ENCODE measurements around the gene ZNF333. TPM values are rescaled to one million over a fixed set of nuclear protein-coding genes. Genes with fewer than 3 reads are reported as not detected.
"Not testable (repeated sequence)": the region's sequence is repeated elsewhere in the genome, so short reads cannot be mapped to it uniquely, and the experiment has no call there.

Gene ZNF333
- total RNA-seq, 1 experiment from 2014 or later = 19.2 TPM

- DNase-seq (ENCODE audit: low spot score) = no peak
- BruUV-seq (replicated peaks) = no TSS peak
- ChIA-PET CTCF (interaction anchor here (0.6 to 0.7 kb wide), 2 partner anchors 210 to 312 kb away, joined by 4 read pairs; no protein-coding TSS in a partner anchor), POLR2A (ENCODE audit: low non-redundant PET) (no interaction called here)
- TF ChIP-seq CTCF (conservative IDR thresholded peaks at IDR 0.05; ENCODE audit: low read depth, low read length) (no peak), EZH2 (IDR thresholded peaks at IDR 0.05; ENCODE audit: borderline replicate concordance, low read depth, low read length, poor library complexity, severe bottlenecking) (no peak)
- Histone ChIP-seq H3K27ac (ENCODE audit: low read depth, low read length, poor library complexity, severe bottlenecking) (no peak overlapping the region), H3K4me3 (ENCODE audit: low read depth, low read length, poor library complexity, severe bottlenecking) (peak overlapping the region; percentile 39), H3K4me1 (ENCODE audit: insufficient read depth, low read length, poor library complexity, severe bottlenecking) (no peaks in the 10 kb centered on the region), H3K27me3 (replicated peaks; ENCODE audit: insufficient read depth, low read depth, low read length, poor library complexity) (peaks cover 4% of the 10 kb centered on the region), H3K36me3 (ENCODE audit: insufficient read depth, low read length, poor library complexity, severe bottlenecking) (no peaks in the 10 kb centered on the region), H3K9me3 (ENCODE audit: low read depth, low read length, poor library complexity, severe bottlenecking) (no peaks in the 10 kb centered on the region)
- intact Hi-C loops (cut with micrococcal nuclease; ENCODE audit: unreplicated experiment) = no loop called here
Measured at GRCh38 chr19:14775869-14776586, 86.2 kb downstream of the ZNF333 start.

- CTCF ChIA-PET; H3K4me3 ChIP-seq (ENCODE audit: low read depth, low read length, poor library complexity, severe bottlenecking); BruUV-seq (replicated peaks); H3K27me3 ChIP-seq (replicated peaks; ENCODE audit: insufficient read depth, low read depth, low read length, poor library complexity); DNase-seq (ENCODE audit: low spot score); H3K36me3 ChIP-seq (ENCODE audit: insufficient read depth, low read length, poor library complexity, severe bottlenecking); H3K4me1 ChIP-seq (ENCODE audit: insufficient read depth, low read length, poor library complexity, severe bottlenecking); intact Hi-C loops (cut with micrococcal nuclease; ENCODE audit: unreplicated experiment); H3K27ac ChIP-seq (ENCODE audit: low read depth, low read length, poor library complexity, severe bottlenecking); H3K9me3 ChIP-seq (ENCODE audit: low read depth, low read length, poor library complexity, severe bottlenecking); POLR2A ChIA-PET (ENCODE audit: low non-redundant PET): not testable (repeated sequence)
Measured at GRCh38 chr19:14777645-14778044, 87.8 kb downstream of the ZNF333 start.

- CTCF ChIA-PET; H3K9me3 ChIP-seq (ENCODE audit: low read depth, low read length, poor library complexity, severe bottlenecking); intact Hi-C loops (cut with micrococcal nuclease; ENCODE audit: unreplicated experiment): not testable (repeated sequence)
Measured at GRCh38 chr19:14778110-14778845, 88.4 kb downstream of the ZNF333 start, which contains the start of gene ADGRE2. TSS of gene ADGRE2 (minus strand) at chr19:14778560. CDS start at chr19:14776756, 1,804 bp downstream.

GRCh38 chr19:14779151-14779550 is 89.3 kb downstream of the ZNF333 start:
- no TSS peak for BruUV-seq (replicated peaks)
- CTCF ChIA-PET = no interaction called here

More at GRCh38 chr19:14778110-14778845, 88.4 kb downstream of the ZNF333 start, which contains the start of gene ADGRE2:
- H3K27ac ChIP-seq (ENCODE audit: low read depth, low read length, poor library complexity, severe bottlenecking); BruUV-seq (replicated peaks); DNase-seq (ENCODE audit: low spot score); H3K27me3 ChIP-seq (replicated peaks; ENCODE audit: insufficient read depth, low read depth, low read length, poor library complexity); H3K4me3 ChIP-seq (ENCODE audit: low read depth, low read length, poor library complexity, severe bottlenecking); H3K36me3 ChIP-seq (ENCODE audit: insufficient read depth, low read length, poor library complexity, severe bottlenecking); H3K4me1 ChIP-seq (ENCODE audit: insufficient read depth, low read length, poor library complexity, severe bottlenecking): not testable (repeated sequence)
- POLR2A ChIA-PET (ENCODE audit: low non-redundant PET) = interaction anchor here (0.7 kb wide), 1 partner anchor 8 kb away, joined by 3 read pairs; no protein-coding TSS in a partner anchor

GRCh38 chr19:14780622-14781225 is 90.9 kb downstream of the ZNF333 start:
- H3K27ac ChIP-seq (ENCODE audit: low read depth, low read length, poor library complexity, severe bottlenecking); POLR2A ChIA-PET (ENCODE audit: low non-redundant PET); H3K27me3 ChIP-seq (replicated peaks; ENCODE audit: insufficient read depth, low read depth, low read length, poor library complexity); H3K9me3 ChIP-seq (ENCODE audit: low read depth, low read length, poor library complexity, severe bottlenecking); H3K4me1 ChIP-seq (ENCODE audit: insufficient read depth, low read length, poor library complexity, severe bottlenecking); BruUV-seq (replicated peaks); H3K4me3 ChIP-seq (ENCODE audit: low read depth, low read length, poor library complexity, severe bottlenecking); DNase-seq (ENCODE audit: low spot score); H3K36me3 ChIP-seq (ENCODE audit: insufficient read depth, low read length, poor library complexity, severe bottlenecking): not testable (repeated sequence)
- intact Hi-C loops (cut with micrococcal nuclease; ENCODE audit: unreplicated experiment) = loop anchor here (10.0 kb wide), 1 partner anchor 206 kb away; the partner anchor contains the start of gene NDUFB7
- CTCF ChIA-PET = interaction anchor here (0.7 kb wide), 1 partner anchor 495 kb away, joined by 6 read pairs; no protein-coding TSS in a partner anchor

More at GRCh38 chr19:14779151-14779550, 89.3 kb downstream of the ZNF333 start:
- no peak overlapping the region for H3K27ac ChIP-seq (ENCODE audit: low read depth, low read length, poor library complexity, severe bottlenecking)
- DNase-seq (ENCODE audit: low spot score) = no peak
- intact Hi-C loops (cut with micrococcal nuclease; ENCODE audit: unreplicated experiment) = no loop called here
- POLR2A ChIA-PET (ENCODE audit: low non-redundant PET) = interaction anchor here (0.7 kb wide), 1 partner anchor 9 kb away, joined by 3 read pairs; no protein-coding TSS in a partner anchor
- H3K9me3 ChIP-seq (ENCODE audit: low read depth, low read length, poor library complexity, severe bottlenecking) = no peaks in the 10 kb centered on the region
- no peaks in the 10 kb centered on the region for H3K4me1 ChIP-seq (ENCODE audit: insufficient read depth, low read length, poor library complexity, severe bottlenecking)
- TF ChIP-seq CTCF (conservative IDR thresholded peaks at IDR 0.05; ENCODE audit: low read depth, low read length) = no peak
- no peak for TF ChIP-seq EZH2 (IDR thresholded peaks at IDR 0.05; ENCODE audit: borderline replicate concordance, low read depth, low read length, poor library complexity, severe bottlenecking)
- no peak overlapping the region for H3K4me3 ChIP-seq (ENCODE audit: low read depth, low read length, poor library complexity, severe bottlenecking)
- H3K27me3 ChIP-seq (replicated peaks; ENCODE audit: insufficient read depth, low read depth, low read length, poor library complexity) = peaks cover 4% of the 10 kb centered on the region
- no peaks in the 10 kb centered on the region for H3K36me3 ChIP-seq (ENCODE audit: insufficient read depth, low read length, poor library complexity, severe bottlenecking)
